ENCODE results near the gene RIN3.
"Not testable (repeated sequence)": the region's sequence is repeated elsewhere in the genome, so short reads cannot be mapped to it uniquely, and the experiment has no call there.

Gene RIN3

DNA sequence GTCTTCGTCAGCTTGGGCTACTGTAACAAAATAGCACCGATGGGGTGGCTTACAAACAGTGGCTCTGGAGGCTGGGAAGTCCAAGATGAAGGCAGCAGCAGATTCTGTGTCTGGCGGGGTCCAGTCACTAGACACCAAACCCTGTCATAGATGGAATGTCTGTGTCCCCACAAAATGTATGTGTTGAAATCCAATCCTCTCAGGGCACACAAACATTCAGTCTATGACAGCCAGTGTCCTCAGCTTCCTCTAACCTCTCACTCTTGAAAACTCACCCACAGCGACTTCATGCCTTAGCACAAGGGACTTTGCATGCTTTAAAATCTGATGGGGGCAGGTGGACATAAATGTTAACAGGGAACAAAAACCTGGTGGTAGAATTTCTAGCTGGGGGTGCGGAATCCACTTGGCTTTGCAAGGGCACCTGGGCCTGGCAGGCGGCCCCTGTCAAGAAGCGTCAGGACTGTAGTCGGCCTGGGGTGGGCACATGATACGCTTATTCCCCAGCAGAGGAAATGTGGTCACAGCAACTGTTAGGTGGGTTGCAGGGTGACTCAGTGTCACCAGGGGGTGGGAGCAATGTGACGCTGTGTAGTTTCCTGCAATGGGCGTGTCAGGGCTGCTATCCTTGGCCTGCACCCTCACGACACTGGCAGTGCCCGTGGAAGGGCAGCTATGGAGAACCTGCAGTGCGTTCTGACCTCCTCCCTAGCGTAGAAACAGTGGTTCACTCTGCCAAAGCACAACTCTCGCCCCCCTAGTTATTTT, 17.7 kb downstream of the RIN3 start:
- no peak for DNase-seq (ENCODE audit: low read depth, low spot score)

DNA sequence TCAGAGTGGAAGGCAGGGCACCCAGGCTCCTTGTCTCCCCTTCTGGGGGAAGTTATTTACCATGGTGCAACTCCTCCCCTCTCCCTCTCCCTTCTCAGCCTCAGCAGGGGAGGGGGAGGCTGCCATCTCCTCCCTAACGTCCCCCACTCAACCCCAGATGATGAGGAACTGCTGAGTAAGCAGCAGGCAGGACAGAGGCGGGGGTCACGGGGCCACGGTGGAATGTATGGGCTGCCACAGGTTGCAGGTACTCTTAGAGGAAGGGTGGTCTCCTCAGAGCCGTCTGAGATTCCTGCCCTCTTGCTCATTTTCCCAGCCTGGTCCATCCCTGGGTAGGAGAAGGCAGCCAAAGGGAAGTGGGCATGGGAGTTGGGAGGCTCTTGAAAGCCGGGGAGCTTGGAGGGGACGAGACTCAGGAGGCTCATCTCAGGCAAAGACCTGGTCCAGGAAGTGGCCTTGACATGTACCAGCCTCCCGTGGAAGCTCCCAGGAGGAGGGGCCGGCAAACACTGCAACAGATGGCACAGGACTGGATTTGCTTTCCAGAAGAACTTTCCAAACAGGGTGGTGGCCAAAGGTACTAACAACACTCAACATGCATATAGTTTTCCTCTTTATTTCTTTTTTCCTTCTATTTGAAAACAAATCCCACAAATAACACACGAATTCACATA, 19.0 kb downstream of the RIN3 start:
- no peak for DNase-seq (ENCODE audit: low read depth, low spot score)

- no peak for DNase-seq (ENCODE audit: low read depth, low spot score)
These were observed 21.5 kb downstream of the RIN3 start for GRCh38 chr14:92534932-92535643.

DNA sequence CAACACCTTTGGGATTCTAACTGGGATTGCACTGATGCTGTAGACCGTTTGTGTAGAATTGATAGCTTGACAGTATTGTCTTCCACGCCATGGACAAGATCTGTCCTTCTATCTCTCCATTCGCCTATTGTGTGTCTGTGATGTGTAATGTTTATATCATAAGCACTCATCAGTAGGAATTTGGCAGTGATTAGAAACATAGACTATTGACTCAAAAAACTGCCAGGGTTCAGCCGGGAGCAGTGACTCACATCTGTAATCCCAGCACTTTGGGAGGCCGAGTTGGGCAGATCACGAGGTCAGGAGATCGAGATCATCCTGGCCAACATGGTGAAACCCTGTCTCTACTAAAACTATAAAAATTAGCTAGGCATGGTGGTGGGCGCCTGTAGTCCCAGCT, 22.6 kb downstream of the RIN3 start:
- not testable (repeated sequence) for DNase-seq (ENCODE audit: low read depth, low spot score)

GRCh38 chr14:92538412-92538985, 24.9 kb downstream of the RIN3 start:
- no peak for DNase-seq (ENCODE audit: low read depth, low spot score)

DNA sequence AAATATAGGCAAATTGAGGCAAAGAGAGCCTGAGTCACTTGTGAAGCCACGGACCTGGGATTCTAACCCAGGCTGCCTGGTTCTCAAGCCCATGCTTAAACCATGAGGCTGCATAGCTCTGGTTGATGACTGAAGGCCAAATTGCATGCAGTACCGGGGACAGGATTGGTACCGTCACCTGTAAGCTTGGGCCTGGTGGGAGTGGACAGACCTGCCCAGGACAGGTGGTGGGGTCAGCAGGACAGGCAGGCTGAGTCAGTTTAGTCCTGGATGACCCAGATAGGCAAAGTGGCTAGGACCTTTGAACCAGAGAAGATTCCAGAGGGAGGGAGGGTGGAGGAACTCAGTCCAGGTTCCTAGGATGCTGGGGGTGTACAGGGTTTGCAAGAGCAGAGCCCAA, 25.8 kb downstream of the RIN3 start:
- DNase-seq (ENCODE audit: low read depth, low spot score), result no peak

GRCh38 chr14:92539875-92540274, 26.3 kb downstream of the RIN3 start:
- no peak for DNase-seq (ENCODE audit: low read depth, low spot score)

- DNase-seq (ENCODE audit: low read depth, low spot score), result no peak
These were observed 27.0 kb downstream of the RIN3 start for GRCh38 chr14:92540472-92541048.

- DNase-seq (ENCODE audit: low read depth, low spot score), result no peak
These were observed 29.4 kb downstream of the RIN3 start for GRCh38 chr14:92542766-92543554.

- no peak for DNase-seq (ENCODE audit: low read depth, low spot score)
These were observed 30.6 kb downstream of the RIN3 start for GRCh38 chr14:92544051-92544720.

DNA sequence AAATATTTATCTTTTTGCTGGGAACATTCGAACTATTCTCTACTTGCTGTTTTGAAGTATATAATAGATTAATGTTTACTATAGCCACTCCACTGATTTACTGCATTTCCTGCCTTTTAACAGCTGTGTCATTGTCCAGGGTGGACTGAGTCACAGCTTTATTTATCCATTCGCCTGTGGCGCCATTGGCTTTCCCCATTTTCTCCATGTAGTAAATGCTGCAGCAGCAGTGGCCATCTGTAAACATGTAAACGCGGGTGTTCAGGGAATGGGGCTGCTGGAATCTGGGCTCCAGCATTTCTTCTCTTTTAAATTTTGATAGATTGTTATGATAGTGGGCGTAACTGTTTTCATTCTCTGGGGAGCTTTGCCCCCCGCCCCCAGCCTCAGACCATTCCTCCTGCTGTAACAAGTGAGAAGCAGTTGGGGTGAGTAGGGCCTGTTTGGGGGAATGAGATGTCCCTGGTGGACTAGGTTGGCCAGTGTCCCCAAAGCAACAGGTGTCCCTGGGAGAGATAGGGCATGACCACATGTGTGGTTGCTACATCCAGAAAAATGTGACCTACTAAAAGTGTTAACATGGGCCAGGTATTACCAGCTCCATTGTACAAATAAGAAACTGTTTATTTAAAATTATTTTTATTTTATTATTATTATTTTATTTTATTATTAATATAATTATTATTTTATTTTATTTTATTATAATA, 32.9 kb downstream of the RIN3 start:
- DNase-seq (ENCODE audit: low read depth, low spot score), result no peak

GRCh38 chr14:92549105-92549858, 35.7 kb downstream of the RIN3 start:
- no peak for DNase-seq (ENCODE audit: low read depth, low spot score)

GRCh38 chr14:92549859-92550230, 36.3 kb downstream of the RIN3 start:
- DNase-seq (ENCODE audit: low read depth, low spot score), result no peak

DNA sequence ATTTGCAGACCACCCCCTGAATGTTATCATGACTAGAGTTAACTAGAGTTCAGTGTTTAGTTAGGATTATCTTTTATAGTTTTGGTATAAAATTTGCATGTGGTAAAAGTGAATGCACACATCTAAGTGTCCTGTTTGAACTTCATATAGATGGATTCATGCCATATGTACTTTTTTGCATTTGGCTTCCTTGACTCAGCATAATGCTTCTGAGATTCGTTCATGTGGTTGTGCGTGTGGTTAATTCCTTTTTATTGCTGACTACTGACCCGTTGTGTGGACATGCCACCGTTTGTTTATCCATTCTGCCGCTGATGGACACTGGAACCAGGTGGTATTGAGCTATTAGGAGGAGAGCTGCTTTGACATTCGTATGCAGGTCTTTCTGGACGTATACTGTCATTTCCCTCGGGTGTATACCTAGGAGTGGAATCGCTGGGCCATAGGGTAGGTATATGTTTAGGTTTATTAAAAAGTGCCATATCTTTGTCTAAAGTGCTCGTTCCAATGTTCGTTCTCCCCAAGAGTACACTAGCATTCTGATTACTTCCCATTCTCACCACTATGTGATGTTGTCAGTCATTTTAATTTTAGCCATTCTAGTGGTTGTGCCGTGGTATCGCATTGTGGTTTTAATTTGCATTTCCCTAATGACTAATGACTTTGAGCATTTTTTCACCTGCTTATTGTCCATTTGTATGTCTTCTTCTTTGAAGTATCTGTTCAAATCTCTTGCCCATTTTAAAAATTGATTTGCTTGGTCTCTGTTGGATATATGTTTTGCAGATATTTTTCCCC, 37.7 kb downstream of the RIN3 start:
- DNase-seq (ENCODE audit: low read depth, low spot score), result no peak

DNA sequence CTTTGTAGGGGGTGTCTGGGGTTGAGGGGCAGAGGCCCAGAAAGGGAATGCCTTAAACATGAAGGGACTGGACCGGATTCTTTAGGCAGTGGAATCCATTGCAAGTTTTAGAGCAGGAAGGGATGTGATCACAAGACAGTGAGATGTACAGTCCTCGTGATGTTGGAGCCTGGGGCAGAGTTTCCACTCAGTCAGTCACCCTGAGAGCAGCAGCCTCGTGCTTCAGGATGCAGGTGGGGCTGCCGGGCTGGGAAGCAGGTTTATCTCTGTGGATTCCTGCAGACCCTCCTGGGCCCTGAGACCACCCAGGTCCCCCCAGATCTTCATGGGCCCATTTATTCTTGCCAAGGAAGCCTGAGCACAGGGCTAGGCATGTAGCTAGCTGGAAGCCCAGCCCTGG, 38.5 kb downstream of the RIN3 start:
- DNase-seq (ENCODE audit: low read depth, low spot score), result no peak

DNA sequence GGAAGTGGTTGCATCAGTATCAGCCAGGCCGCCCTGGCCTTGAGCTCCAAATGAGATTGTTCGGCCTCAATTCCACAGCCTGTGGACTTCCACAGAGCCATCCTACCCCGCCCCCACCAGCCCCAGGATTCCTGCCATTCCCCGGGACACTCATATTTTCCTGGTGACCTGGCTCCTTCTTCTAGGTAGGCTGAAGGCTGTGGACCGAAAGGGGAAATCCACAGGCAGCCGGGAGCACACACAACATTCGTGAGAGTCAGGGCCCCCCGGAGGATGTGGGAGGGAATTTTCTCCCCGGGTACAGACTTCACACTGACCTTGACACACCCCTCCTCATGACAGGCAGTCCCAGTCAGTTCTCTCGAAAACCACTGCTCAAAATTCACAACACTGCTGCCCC, 39.9 kb downstream of the RIN3 start:
- no peak for DNase-seq (ENCODE audit: low read depth, low spot score)

DNA sequence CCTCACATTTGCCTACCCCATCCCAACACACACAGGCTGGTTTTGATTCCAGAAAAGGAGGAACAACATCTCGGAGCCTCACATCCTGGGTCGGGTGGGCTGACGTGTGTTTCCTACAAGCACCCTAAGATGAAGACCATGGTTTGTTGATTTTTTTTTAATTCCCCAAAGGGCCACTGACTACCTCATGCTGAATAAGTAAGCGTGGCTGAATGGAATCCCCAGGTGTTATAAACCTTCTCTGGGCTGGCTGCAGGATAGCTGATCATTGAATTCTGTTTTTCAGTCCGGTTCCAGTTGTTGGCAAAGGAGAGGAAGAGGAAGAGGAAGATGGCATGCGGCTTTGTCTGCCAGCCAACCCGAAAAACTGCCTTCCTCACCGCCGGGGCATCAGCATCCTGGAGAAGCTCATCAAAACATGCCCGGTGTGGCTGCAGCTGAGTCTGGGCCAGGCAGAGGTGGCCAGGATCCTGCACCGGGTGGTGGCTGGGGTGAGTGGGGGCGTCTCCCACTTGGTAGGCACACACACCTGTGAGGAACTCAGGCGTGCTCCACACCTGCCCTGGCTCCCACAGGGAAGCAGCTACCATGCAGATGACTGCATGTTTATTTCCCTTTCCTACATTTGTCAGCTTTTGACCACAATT, 42.0 kb downstream of the RIN3 start:
- DNase-seq (ENCODE audit: low read depth, low spot score), result no peak

- no peak for DNase-seq (ENCODE audit: low read depth, low spot score)
These were observed 42.7 kb downstream of the RIN3 start for GRCh38 chr14:92556255-92556741.
